Amygdala (tissue), 56 donors: ENCODE measurements around the gene C1orf105.

ENCODE experiments used
- DNase-seq, 56 donors: peaks; one replicate each; lab custom pipeline; 2025; lab: John Stamatoyannopoulos, UW

C1orf105 gene

GRCh38 chr1:172452536-172453152 lies 32.2 kb downstream of the C1orf105 start:
- DNase-seq = no peak

GRCh38 chr1:172453153-172453545 lies 32.7 kb downstream of the C1orf105 start:
- no peak for DNase-seq

GRCh38 chr1:172453607-172454006 lies 33.1 kb downstream of the C1orf105 start:
- no peak for DNase-seq

DNA sequence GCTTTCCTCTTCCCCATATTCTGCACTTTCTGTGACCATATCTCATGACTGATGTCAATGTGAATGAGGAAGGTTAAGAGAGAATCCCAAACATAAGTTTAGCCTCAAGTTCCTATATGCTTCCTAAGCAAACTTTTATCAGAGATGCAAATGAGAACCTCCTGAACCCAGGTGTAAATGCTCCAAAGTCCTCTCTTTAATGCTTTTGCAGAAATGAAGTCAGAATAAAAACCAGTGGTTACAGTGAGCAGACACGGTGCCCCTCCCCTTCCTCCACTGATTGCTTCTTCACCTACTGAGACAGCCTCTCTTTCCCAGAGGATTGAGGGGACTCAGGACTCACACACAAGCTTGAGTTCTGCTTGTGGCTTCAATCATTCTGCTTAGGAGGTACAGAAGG lies 35.0 kb downstream of the C1orf105 start:
- DNase-seq = no peak

DNA sequence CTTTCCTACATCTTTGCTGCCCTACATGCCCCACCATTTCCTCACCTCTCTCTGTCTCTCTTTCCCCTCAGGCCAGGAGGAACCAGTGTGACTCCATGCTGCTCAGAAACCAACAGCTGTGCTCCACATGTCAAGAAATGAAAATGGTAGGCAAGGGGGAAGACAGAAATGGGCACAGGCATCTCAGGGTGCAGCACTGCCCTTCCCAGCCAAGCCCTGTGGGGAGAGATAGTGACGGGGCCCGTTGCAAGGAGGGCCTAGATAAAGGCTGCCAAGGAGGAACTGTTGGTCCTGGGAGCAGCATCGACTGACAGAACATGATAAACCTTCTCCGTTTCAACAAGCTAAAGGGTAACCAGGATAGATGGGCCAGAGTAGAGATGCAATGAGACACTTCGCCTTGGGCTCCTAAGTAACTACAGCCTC lies 35.9 kb downstream of the C1orf105 start:
- DNase-seq = no peak

DNA sequence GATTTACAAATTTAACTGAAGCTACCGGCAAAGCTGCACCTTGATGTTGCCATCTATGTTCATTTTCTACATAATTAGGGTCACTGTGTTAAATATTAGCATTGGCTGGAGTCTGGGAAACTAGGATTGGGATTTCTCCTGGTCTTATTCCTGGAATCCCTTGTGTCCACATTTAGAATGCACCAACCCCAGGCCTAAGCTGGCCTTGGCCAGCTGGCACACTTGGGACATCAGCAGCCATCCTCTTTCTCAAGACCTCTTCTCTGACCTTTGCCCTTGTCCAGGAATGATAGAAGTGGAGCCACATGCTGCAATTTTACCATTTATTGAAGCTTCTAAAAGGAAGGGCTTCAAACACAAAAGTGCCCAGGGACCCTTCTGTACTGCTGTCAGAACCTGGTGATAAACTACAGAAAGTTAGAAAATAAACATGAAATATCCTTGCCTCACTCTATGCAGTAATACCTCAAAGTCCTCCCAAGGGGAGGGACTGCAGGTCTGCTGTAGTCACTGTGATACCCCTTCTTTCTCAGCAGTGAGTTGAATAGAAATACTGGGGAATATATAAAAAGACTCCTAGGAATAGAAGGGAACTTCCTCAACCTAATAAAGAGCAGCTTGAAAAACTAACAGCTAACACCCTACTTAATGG lies 37.1 kb downstream of the C1orf105 start:
- no peak for DNase-seq

DNA sequence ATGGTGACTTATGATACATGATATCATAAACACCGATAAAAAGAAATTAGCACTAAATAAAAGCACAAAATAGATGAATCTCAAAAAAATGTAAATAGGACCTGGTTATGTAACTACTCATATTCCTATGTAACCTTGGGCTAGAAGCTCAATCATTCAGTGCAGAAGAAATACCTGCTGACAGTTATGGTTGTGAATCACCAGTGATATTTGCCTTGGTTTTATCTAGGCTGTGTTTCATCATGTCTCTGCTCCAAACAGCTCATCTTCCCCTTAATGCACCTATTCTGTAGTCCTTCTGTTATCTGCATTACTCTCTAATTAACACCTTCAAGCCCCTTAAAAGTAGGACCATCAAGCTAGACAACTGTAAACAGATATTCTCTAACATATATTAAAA lies 39.7 kb downstream of the C1orf105 start:
- no peak for DNase-seq

- DNase-seq = no peak
Observed at GRCh38 chr1:172460887-172461315, 40.4 kb downstream of the C1orf105 start.

DNA sequence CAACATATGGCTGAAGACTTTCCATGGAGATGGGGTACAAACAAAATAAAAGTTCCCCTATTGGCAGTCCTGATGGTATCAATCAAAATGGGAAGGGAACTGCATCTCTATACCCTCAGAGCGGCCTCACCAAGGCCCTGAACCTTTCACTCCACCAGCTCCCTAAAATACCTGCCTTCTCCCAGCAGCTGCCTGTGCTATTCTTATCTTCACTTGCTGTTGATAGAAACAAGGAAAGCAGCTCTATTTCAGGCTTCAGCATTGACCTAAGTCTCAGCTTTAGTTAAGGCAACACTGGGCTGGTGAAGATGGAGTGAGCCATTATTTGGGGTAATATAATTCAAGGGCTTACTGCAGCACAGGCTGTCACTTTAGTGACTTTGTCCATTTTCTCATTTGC lies 45.1 kb downstream of the C1orf105 start:
- no peak for DNase-seq

GRCh38 chr1:172466795-172467407 lies 46.4 kb downstream of the C1orf105 start:
- no peak for DNase-seq

DNA sequence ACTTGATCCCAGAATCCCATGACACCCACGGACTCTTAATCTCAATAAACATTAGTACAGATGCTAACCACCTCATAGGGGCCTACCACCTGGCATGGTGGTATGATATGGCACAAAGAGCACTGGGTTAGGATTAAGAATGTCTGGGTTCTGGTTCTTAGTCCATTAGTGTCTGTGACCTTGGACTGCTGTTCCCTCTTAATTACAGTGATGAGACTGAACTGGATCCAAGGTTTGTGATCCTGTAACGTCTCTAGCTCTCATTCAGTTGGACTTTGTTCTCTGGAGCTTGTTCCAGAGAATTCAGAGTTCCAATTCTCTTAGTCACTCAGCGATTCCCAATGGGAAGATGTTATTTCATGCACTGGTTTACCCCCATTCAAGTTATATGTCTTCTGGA lies 47.0 kb downstream of the C1orf105 start:
- no peak for DNase-seq

DNA sequence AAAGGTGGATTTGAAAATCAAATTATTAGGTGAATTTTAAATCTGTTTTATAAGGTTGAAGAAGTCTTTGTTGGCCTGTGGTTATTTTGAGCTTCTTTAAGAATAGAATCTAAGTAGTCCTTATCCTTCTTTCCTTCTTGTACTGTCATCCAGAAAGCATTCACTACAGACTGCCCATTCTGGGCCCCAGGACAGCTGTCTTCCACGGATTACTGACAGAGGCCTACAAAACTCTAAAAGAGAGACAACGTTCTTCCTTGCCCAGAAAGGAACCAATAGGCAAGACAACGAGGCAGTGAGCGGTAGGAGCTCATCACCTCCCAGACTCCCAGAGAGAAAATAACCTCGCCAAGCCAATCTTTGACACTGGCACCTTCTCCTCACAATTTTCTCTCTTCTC lies 47.8 kb downstream of the C1orf105 start:
- DNase-seq = no peak

GRCh38 chr1:172469717-172470116 lies 49.2 kb downstream of the C1orf105 start:
- no peak for DNase-seq

- no peak for DNase-seq
Observed at GRCh38 chr1:172470149-172470548, 49.7 kb downstream of the C1orf105 start.

DNA sequence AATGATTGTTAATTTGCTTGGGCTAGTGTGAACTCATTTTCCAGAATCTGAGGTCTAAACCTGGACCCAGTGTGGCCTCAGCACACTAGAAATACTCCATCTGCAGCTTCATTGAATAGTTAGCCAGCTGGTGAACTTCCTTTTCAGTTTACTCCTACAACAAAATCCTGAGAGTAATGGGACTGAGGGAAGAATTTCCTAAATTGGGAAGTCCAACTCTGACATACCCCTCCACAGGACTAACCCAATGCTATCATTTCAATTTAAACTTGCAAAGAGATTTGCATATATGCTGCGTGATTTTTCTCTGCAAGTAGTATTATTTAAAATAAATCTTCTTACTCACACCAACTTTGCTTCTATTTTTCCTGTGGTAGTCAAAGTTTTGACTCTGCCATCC lies 51.2 kb downstream of the C1orf105 start:
- DNase-seq = no peak

- no peak for DNase-seq
Observed at GRCh38 chr1:172472495-172472894, 52.0 kb downstream of the C1orf105 start.

DNA sequence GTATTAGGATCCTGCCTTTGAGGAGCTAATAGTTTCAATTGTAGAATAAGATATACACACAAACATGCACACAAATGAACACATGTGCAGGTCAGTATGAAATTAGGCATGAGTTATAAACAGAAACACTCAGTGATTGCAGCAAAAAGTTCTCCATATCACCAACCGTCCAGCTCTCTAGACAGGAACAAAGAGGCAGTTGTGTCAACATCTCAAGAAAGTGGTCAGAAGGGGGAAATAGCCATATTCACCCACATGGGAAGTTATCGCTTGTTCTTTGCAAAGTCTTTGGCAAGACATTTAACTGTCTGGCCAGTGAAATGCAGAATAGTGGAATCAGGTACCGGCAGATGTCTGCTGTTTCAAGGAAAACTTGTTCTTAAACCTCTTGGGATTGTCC lies 52.8 kb downstream of the C1orf105 start:
- DNase-seq = no peak

DNA sequence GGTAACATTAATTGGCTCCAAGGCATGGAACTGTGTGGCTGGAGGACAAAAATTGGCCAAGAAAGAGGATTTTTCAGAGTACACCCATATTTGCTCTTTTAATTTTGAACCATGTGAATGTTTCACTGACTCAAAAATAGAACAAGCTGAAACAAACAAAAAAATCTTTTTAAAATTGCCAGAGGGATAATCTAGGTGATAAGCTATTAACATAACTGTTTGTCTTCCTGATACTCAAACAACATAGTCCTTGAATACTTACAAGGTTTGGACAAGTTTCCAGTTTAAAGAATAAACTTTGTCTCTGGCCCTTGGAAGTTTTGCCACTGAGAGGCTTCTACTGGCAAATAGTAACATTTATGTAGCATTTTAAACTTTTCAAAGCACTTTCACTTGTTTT lies 53.4 kb downstream of the C1orf105 start:
- DNase-seq = no peak

- DNase-seq = no peak
Observed at GRCh38 chr1:172476218-172476811, 55.8 kb downstream of the C1orf105 start.

DNA sequence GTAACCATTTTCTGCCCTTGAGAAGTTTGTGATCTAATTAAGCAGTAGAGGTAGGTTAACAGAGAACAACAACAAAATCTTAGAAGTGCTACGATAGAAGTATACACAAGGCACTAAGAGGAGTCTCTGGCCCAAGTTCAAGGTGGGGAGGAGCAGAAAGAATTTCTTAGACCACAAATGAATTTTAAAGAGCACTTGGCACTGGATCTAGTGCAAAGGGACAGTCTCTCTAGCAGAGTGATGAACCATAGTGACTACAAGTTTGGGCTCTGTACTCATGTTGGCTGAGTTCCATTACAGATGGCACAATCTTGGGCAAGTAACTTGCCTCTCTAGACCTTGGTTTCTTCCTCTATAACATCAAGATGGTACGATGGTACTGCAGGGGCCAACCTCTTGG lies 56.7 kb downstream of the C1orf105 start:
- DNase-seq = no peak

GRCh38 chr1:172477741-172478140 lies 57.3 kb downstream of the C1orf105 start:
- no peak for DNase-seq

- DNase-seq = no peak
Observed at GRCh38 chr1:172478485-172478884, 58.0 kb downstream of the C1orf105 start.
